Neural cell (in vitro differentiated cells): ENCODE results near the gene MAGI2. TPM values are rescaled to one million over a fixed set of nuclear protein-coding genes. Genes with fewer than 3 reads are reported as not detected.

Experiments
- H2AFZ ChIP-seq: fragments of 200-600, 300-800 bp; sonication (generic), shearing (Covaris generic); 2 replicates; pipeline ENCODE4 v1.6.0; 2014; ENCODE audit warnings: low read depth, mild to moderate bottlenecking, antibody characterized with exemption, low read length, moderate library complexity
- H3F3A ChIP-seq: fragments of 200-600 bp; shearing (Covaris generic); 2 replicates; pipeline ENCODE4 v1.6.1; 2016; ENCODE audit warnings: mild to moderate bottlenecking, moderate library complexity, mixed read lengths, antibody characterized with exemption, low read length; ENCODE audit not compliant: insufficient read depth, poor library complexity, severe bottlenecking
- H3K27ac ChIP-seq: fragments of 200-600, 300-800 bp; sonication (generic), shearing (Covaris generic); 2 replicates; pipeline ENCODE4 v1.5.1; 2014; ENCODE audit warnings: mild to moderate bottlenecking, low read length, moderate library complexity
- H3K27me3 ChIP-seq: fragments of 300-800, 200-600 bp; sonication (generic), shearing (Covaris generic); 2 replicates; pipeline ENCODE4 v1.6.0; 2014; ENCODE audit warnings: mild to moderate bottlenecking, low read depth, low read length, moderate library complexity; ENCODE audit not compliant: insufficient read depth
- H3K36me3 ChIP-seq: fragments of 300-800, 200-600 bp; sonication (generic), shearing (Covaris generic); 2 replicates; pipeline ENCODE4 v1.5.1; 2014; ENCODE audit warnings: mild to moderate bottlenecking, antibody characterized with exemption, low read length, moderate library complexity; ENCODE audit not compliant: insufficient read depth
- H3K4me2 ChIP-seq: fragments of 300-800, 200-600 bp; sonication (generic), shearing (Covaris generic); 2 replicates; pipeline ENCODE4 v1.6.0; 2014; ENCODE audit warnings: mild to moderate bottlenecking, low read length
- H3K4me3 ChIP-seq: fragments of 300-800, 200-600 bp; sonication (generic), shearing (Covaris generic); 2 replicates; pipeline ENCODE4 v1.5.1; 2014; ENCODE audit warnings: mild to moderate bottlenecking, low read length, moderate library complexity
- H3K79me2 ChIP-seq: fragments of 200-600 bp; shearing (Covaris generic); replicated peaks from 2 replicates; pipeline ENCODE4 v1.6.0; 2014; ENCODE audit warnings: mild to moderate bottlenecking, low read length, moderate library complexity; ENCODE audit not compliant: insufficient read depth
- H3K9ac ChIP-seq: fragments of 300-800, 200-600 bp; sonication (generic), shearing (Covaris generic); 2 replicates; pipeline ENCODE4 v1.6.1; 2016; ENCODE audit warnings: mild to moderate bottlenecking, low read length, mixed read lengths
- H3K9me2 ChIP-seq: fragments of 200-600 bp; shearing (Covaris generic); 2 replicates; pipeline ENCODE4 v1.6.1; 2016; ENCODE audit warnings: mild to moderate bottlenecking, low read length, mixed read lengths; ENCODE audit not compliant: insufficient read depth
- H3K9me3 ChIP-seq: fragments of 200-600, 300-800 bp; sonication (generic), shearing (Covaris generic); 2 replicates; pipeline ENCODE4 v1.6.1; 2016; ENCODE audit warnings: mild to moderate bottlenecking, mixed run types, low read length, moderate library complexity, mixed read lengths
- H4K20me1 ChIP-seq: fragments of 200-600 bp; shearing (Covaris generic); 2 replicates; pipeline ENCODE4 v1.6.1; 2016; ENCODE audit warnings: mild to moderate bottlenecking, mixed run types; ENCODE audit not compliant: insufficient read depth
- CTCF ChIP-seq: fragments of 450-650 bp; IDR thresholded peaks from 2 replicates; pipeline ENCODE4 v1.5.1; 2014; ENCODE audit warnings: antibody characterized with exemption, mild to moderate bottlenecking, moderate library complexity; ENCODE audit not compliant: poor library complexity, severe bottlenecking
- EP300 ChIP-seq: fragments of 450-650 bp; conservative IDR thresholded peaks from 2 replicates; pipeline ENCODE4 v1.6.1; 2014; ENCODE audit warnings: antibody characterized with exemption, mild to moderate bottlenecking, moderate library complexity; ENCODE audit not compliant: poor library complexity, severe bottlenecking
- EZH2 ChIP-seq: fragments of 200-600, 300-800 bp; shearing (Covaris generic), sonication (generic); IDR thresholded peaks from 2 replicates; pipeline ENCODE4 v1.6.1; 2014; ENCODE audit warnings: antibody characterized with exemption, low read length, borderline replicate concordance, mild to moderate bottlenecking; ENCODE audit not compliant: insufficient read depth, poor library complexity, severe bottlenecking
- MXI1 ChIP-seq: fragments of 450-650 bp; conservative IDR thresholded peaks from 2 replicates; pipeline ENCODE4 v1.6.1; 2014; ENCODE audit warnings: antibody characterized with exemption, mild to moderate bottlenecking; ENCODE audit not compliant: poor library complexity, severe bottlenecking
- POLR2AphosphoS5 ChIP-seq: IDR thresholded peaks from 2 replicates; pipeline ENCODE4 v1.6.1; 2012
- RAD21 ChIP-seq: fragments of 450-650 bp; conservative IDR thresholded peaks from 2 replicates; pipeline ENCODE4 v1.6.1; 2014; ENCODE audit warnings: antibody characterized with exemption, mild to moderate bottlenecking, moderate library complexity
- REST ChIP-seq: IDR thresholded peaks from 2 replicates; pipeline ENCODE4 v1.6.1; 2012; ENCODE audit warnings: borderline replicate concordance
- SMC3 ChIP-seq: fragments of 450-650 bp; conservative IDR thresholded peaks from 2 replicates; pipeline ENCODE4 v1.6.1; 2014; ENCODE audit warnings: antibody characterized with exemption, mild to moderate bottlenecking, moderate library complexity; ENCODE audit not compliant: poor library complexity
- TAF1 ChIP-seq: IDR thresholded peaks from 2 replicates; pipeline ENCODE4 v1.6.1; 2012; ENCODE audit warnings: low read depth
- polyA plus RNA-seq: library from polyadenylated mRNA; depleted of rRNA; stranded (reverse); fragments of >200 nt; gene quantifications from 2 replicates; pipeline ENCODE4 v1.2.3, GENCODE V29; 2014

The MAGI2 gene
- polyA plus RNA-seq, 1 donor from 2014 or later, result 19.3 TPM

GRCh38 chr7:79185605-79186004, 267.9 kb downstream of the MAGI2 start:
- Histone ChIP-seq H3K9me3 (no peaks in the 10 kb centered on the region), H3K27ac (no peak overlapping the region), H3K79me2 (no peaks in the 10 kb centered on the region), H3K36me3 (no peaks in the 10 kb centered on the region), H2AFZ (no peak overlapping the region), H3K27me3 (no peaks in the 10 kb centered on the region), H3K4me3 (no peak overlapping the region), H3F3A (no peaks in the 10 kb centered on the region), H3K4me2 (no peak overlapping the region), H4K20me1 (no peaks in the 10 kb centered on the region), H3K9me2 (no peaks in the 10 kb centered on the region), H3K9ac (no peak overlapping the region)
- TF ChIP-seq RAD21, result no peak
- no peak for TF ChIP-seq EZH2
- TF ChIP-seq MXI1, result no peak
- TF ChIP-seq CTCF, result no peak
- no peak for TF ChIP-seq SMC3
- no peak for TF ChIP-seq EP300

- H3K27me3 ChIP-seq, result no peaks in the 10 kb centered on the region
- H3K9ac ChIP-seq, result no peak overlapping the region
- H3K36me3 ChIP-seq, result no peaks in the 10 kb centered on the region
- H3K4me3 ChIP-seq, result no peak overlapping the region
- H3F3A ChIP-seq, result no peaks in the 10 kb centered on the region
- H3K4me2 ChIP-seq, result no peak overlapping the region
- H3K79me2 ChIP-seq, result no peaks in the 10 kb centered on the region
- H4K20me1 ChIP-seq, result no peaks in the 10 kb centered on the region
- no peak overlapping the region for H2AFZ ChIP-seq
- no peaks in the 10 kb centered on the region for H3K9me3 ChIP-seq
- H3K27ac ChIP-seq, result no peak overlapping the region
- H3K9me2 ChIP-seq, result no peaks in the 10 kb centered on the region
- TF ChIP-seq MXI1 (no peak), EP300 (no peak), EZH2 (no peak), TAF1 (no peak), CTCF (no peak), POLR2AphosphoS5 (no peak), SMC3 (no peak), REST (no peak), RAD21 (no peak)
These were observed 271.2 kb downstream of the MAGI2 start for GRCh38 chr7:79182283-79182682.
